Natural killer cell (primary cell): ENCODE results near the gene NDUFA7. TPM values are rescaled to one million over a fixed set of nuclear protein-coding genes. Genes with fewer than 3 reads are reported as not detected.

Source experiments
- ATAC-seq, 3 donors: fragments of 150-1000 bp in 2 of 3; fragments of 200-7000 bp in 1 of 3; cut with Tn5 transposase; 1 replicate in 1 of 3; 2 replicates in 2 of 3; pipeline ENCODE4 v1.10.0; 2021; ENCODE audit warnings: mild to moderate bottlenecking in 2 of 3, moderate library complexity in 2 of 3
- DNase-seq, 2 donors: peaks; one replicate each; pipeline versions ENCODE4 v3.0.0 to v3.0.0-alpha.2; 2013 to 2021; ENCODE audit warnings: mixed read lengths in 1 of 2
- H3K27ac ChIP-seq: one replicate; pipeline ENCODE4 v1.5.1; 2013; ENCODE audit warnings: mild to moderate bottlenecking, low read length
- H3K27me3 ChIP-seq: one replicate; pipeline ENCODE4 v1.6.1; 2013; ENCODE audit warnings: low read length; ENCODE audit not compliant: control insufficient read depth, insufficient read depth
- H3K36me3 ChIP-seq: one replicate; pipeline ENCODE4 v1.6.1; 2013; ENCODE audit warnings: low read length; ENCODE audit not compliant: control insufficient read depth, insufficient read depth
- H3K4me1 ChIP-seq: one replicate; pipeline ENCODE4 v1.6.1; 2013; ENCODE audit warnings: low read length; ENCODE audit not compliant: control insufficient read depth, insufficient read depth
- H3K4me3 ChIP-seq: one replicate; pipeline ENCODE4 v1.5.1; 2013; ENCODE audit warnings: low read length
- H3K9me3 ChIP-seq: one replicate; pipeline ENCODE4 v1.6.1; 2013; ENCODE audit warnings: low read length; ENCODE audit not compliant: control insufficient read depth, insufficient read depth
- H3K27ac Mint-ChIP-seq, 2 donors: one replicate each; pipeline ENCODE4 v1.8.0; 2022; ENCODE audit warnings: mild to moderate bottlenecking in 2 of 2, mixed read lengths in 2 of 2, moderate library complexity in 1 of 2
- H3K27me3 Mint-ChIP-seq, 2 donors: one replicate each; pipeline ENCODE4 v1.8.0; 2022; ENCODE audit warnings: low read depth in 2 of 2, mixed read lengths in 2 of 2
- H3K36me3 Mint-ChIP-seq: one replicate; pipeline ENCODE4 v1.8.0; 2022; ENCODE audit warnings: mixed read lengths
- H3K4me1 Mint-ChIP-seq, 2 donors: one replicate each; pipeline ENCODE4 v1.8.0; 2022; ENCODE audit warnings: mixed read lengths in 2 of 2
- H3K4me3 Mint-ChIP-seq: one replicate; pipeline ENCODE4 v1.8.0; 2022; ENCODE audit warnings: mild to moderate bottlenecking, moderate library complexity, mixed read lengths
- H3K9me3 Mint-ChIP-seq, 2 donors: one replicate each; pipeline ENCODE4 v1.8.0; 2022; ENCODE audit warnings: mixed read lengths in 2 of 2
- WGBS: methylation state at CpG from one replicate; pipeline ENCODE4 v1.1.7; 2013; ENCODE audit warnings: missing lambda C conversion rate; ENCODE audit not compliant: insufficient coverage; 5-methylcytosine and 5-hydroxymethylcytosine counted together
- intact Hi-C: fragments of 100-400 bp; cut with micrococcal nuclease; formaldehyde crosslinking; loops from one replicate; pipeline ENCODE4 v1.14.2; 2022
- total RNA-seq, 4 donors: library from RNA; stranded (reverse); fragments of 120-200 nt in 1 of 4; gene quantifications; one replicate each; pipeline versions ENCODE4 v1.2.3 to v1.2.4, GENCODE V29; 2013 to 2022
- TF ChIP-seq, protein P1 (sequence below): fragments of 200-600 bp; IDR thresholded peaks from one replicate; pipeline ENCODE4 v1.8.0; 2022; ENCODE audit warnings: antibody characterized with exemption

Gene NDUFA7
- total RNA-seq, 3 donors from 2014 or later (not counting 1 experiment from before 2014, with no cell fraction given), result 19.3 to 28.5 (median 28.4) TPM

DNA sequence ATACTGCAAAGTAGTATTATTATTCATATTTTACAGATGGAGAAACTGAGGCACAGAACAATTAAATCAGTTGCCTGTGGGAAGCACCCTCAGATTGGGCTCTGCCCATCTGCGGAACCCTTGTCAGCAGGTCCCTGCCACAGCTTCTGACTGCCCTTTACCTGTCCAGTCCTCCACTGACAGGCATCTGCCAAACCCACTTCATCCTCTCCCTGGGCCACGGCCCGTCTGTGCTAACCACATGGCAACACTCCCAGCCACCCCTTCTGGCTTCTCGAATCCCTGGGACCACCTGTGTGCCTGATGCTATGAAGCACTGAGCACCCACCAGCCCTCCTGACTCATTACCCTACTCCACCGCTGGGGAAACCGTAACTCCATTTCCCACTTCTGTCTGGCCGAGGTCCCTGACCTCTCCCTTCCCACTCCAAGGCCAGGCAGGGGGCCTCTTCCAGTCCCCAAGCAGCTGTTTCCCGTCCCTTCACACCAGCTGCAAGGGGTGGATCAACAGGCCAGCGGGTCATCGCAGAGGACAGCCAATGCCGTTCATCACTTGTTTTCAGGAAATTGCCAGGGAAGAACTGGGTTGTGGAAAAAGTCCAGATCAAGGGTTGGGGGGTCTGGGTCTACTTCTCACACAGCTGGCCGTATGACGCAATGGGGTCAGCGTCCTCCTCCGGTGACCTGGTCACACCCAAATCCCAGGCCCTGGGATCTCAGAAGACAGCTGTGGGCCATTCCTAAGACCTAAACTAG, 19.3 kb upstream of the NDUFA7 start:
- WGBS, result 29% methylated on average over 15 of the region's 15 CpGs
- no peak for DNase-seq
- Histone ChIP-seq H3K27me3 (peaks cover 2% of the 10 kb centered on the region), H3K4me1 (peaks cover 28% of the 10 kb centered on the region), H3K4me3 (no peak overlapping the region), H3K27ac (no peak overlapping the region), H3K9me3 (no peaks in the 10 kb centered on the region), H3K36me3 (no peaks in the 10 kb centered on the region)
- Mint-ChIP-seq H3K9me3 (no peaks in the 10 kb centered on the region), H3K4me1 (peaks cover 12 to 27% of the 10 kb centered on the region in 2 donors), H3K4me3 (no peak overlapping the region), H3K27ac (peak overlapping the region; percentile 33 to 43), H3K36me3 (no peaks in the 10 kb centered on the region), H3K27me3 (peaks cover 0 to 3% of the 10 kb centered on the region in 2 donors)
- no peak for ATAC-seq
- intact Hi-C loops, result no loop called here
- TF ChIP-seq, protein P1, sequence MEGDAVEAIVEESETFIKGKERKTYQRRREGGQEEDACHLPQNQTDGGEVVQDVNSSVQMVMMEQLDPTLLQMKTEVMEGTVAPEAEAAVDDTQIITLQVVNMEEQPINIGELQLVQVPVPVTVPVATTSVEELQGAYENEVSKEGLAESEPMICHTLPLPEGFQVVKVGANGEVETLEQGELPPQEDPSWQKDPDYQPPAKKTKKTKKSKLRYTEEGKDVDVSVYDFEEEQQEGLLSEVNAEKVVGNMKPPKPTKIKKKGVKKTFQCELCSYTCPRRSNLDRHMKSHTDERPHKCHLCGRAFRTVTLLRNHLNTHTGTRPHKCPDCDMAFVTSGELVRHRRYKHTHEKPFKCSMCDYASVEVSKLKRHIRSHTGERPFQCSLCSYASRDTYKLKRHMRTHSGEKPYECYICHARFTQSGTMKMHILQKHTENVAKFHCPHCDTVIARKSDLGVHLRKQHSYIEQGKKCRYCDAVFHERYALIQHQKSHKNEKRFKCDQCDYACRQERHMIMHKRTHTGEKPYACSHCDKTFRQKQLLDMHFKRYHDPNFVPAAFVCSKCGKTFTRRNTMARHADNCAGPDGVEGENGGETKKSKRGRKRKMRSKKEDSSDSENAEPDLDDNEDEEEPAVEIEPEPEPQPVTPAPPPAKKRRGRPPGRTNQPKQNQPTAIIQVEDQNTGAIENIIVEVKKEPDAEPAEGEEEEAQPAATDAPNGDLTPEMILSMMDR, result no peak

DNA sequence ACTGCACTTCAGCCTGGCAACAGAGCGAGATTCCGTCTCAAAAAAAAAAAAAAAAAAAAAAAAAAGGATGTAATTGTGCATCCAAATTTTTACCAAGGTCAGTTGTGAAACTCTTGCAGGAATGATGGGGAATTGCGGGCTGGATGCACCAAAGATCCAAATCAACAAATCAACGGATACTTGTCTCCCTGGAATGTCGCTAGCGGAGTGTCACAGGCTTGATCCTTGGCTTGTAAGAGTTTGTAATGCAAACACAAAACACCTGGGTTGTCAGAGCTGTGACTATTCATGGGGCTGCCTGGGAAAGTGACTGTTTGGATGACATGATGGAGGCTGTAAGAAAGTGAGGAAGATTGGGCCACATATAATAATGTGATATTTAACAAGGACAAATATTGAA, 17.7 kb upstream of the NDUFA7 start:
- Histone ChIP-seq H3K36me3 (no peaks in the 10 kb centered on the region), H3K4me1 (peaks cover 34% of the 10 kb centered on the region), H3K27me3 (peaks cover 6% of the 10 kb centered on the region), H3K4me3 (no peak overlapping the region), H3K27ac (no peak overlapping the region), H3K9me3 (no peaks in the 10 kb centered on the region)
- H3K9me3 Mint-ChIP-seq, result no peaks in the 10 kb centered on the region
- no peak overlapping the region for H3K27ac Mint-ChIP-seq
- H3K4me1 Mint-ChIP-seq, result peaks cover 12 to 27% of the 10 kb centered on the region in 2 donors
- intact Hi-C loops, result no loop called here
- ATAC-seq, result no peak
- 92% methylated on average over 6 of the region's 6 CpGs for WGBS
- peaks cover 0 to 3% of the 10 kb centered on the region in 2 donors for H3K27me3 Mint-ChIP-seq
- H3K36me3 Mint-ChIP-seq, result no peaks in the 10 kb centered on the region
- TF ChIP-seq, protein P1, result no peak
- DNase-seq, result no peak
- no peak overlapping the region for H3K4me3 Mint-ChIP-seq

DNA sequence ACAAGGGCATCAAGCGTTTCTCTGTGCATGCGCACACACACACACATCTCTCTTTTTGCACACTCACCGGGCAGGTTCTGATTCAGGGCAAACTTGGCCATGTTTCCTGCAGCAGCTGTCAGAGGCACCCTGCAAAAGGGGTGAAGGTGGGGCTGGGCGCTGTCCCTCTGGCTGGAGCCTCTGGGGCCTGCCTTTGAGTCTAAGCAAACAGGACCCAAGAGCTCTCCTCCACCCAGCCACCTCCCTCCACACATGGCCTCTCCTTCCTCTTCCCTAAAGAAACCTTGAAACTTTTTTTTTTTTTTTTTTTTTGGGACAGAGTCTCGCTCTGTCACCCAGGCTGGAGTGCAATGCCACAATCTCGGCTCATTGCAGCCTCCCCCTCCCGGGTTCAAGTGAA, 16.6 kb upstream of the NDUFA7 start:
- Histone ChIP-seq H3K4me1 (peaks cover 23% of the 10 kb centered on the region), H3K27ac (no peak overlapping the region), H3K36me3 (no peaks in the 10 kb centered on the region), H3K27me3 (peaks cover 6% of the 10 kb centered on the region), H3K9me3 (no peaks in the 10 kb centered on the region), H3K4me3 (no peak overlapping the region)
- peaks cover 6 to 18% of the 10 kb centered on the region in 2 donors for H3K4me1 Mint-ChIP-seq
- H3K27ac Mint-ChIP-seq, result no peak overlapping the region
- no peaks in the 10 kb centered on the region for H3K9me3 Mint-ChIP-seq
- ATAC-seq, result no peak
- TF ChIP-seq, protein P1, result no peak
- peaks cover 0 to 3% of the 10 kb centered on the region in 2 donors for H3K27me3 Mint-ChIP-seq
- 84% methylated on average over 7 of the region's 7 CpGs for WGBS
- intact Hi-C loops, result no loop called here
- no peaks in the 10 kb centered on the region for H3K36me3 Mint-ChIP-seq
- DNase-seq, result no peak
- H3K4me3 Mint-ChIP-seq, result no peak overlapping the region

DNA sequence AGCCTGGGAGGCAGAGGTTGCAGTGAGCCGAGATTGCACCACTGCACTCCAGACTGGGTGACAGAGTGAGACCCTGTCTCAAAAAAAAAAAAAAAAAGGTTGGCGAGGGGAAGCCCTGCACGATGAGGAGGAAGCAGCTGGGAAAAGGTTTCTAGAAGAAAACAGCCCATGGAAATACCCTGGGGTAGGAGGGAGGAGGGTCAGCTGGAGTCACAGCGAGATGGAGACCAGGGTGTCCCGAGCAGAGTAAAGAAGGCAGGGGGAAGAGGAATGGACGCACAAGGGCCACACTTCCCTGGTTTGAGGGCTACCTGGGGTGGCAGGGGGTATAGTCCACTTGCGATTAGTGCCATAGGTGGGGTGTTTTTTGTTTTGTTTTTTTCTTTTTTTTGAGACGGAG, 15.5 kb upstream of the NDUFA7 start:
- Histone ChIP-seq H3K9me3 (no peaks in the 10 kb centered on the region), H3K4me1 (peaks cover 14% of the 10 kb centered on the region), H3K36me3 (no peaks in the 10 kb centered on the region), H3K27me3 (peaks cover 6% of the 10 kb centered on the region), H3K27ac (no peak overlapping the region), H3K4me3 (no peak overlapping the region)
- intact Hi-C loops, result no loop called here
- no peak overlapping the region for H3K27ac Mint-ChIP-seq
- DNase-seq (no peak), ATAC-seq (no peak)
- TF ChIP-seq, protein P1, result no peak
- H3K27me3 Mint-ChIP-seq, result peaks cover 0 to 3% of the 10 kb centered on the region in 2 donors
- 41% methylated on average over 8 of the region's 8 CpGs for WGBS
- no peaks in the 10 kb centered on the region for H3K9me3 Mint-ChIP-seq
- H3K36me3 Mint-ChIP-seq, result no peaks in the 10 kb centered on the region
- peak overlapping the region; percentile 9 for H3K4me3 Mint-ChIP-seq
- H3K4me1 Mint-ChIP-seq, result peaks cover 6 to 13% of the 10 kb centered on the region in 2 donors
